Heart right ventricle (tissue), 16 donors: Measurements from ENCODE around the gene FANCC. TPM values are rescaled to one million over a fixed set of nuclear protein-coding genes. Genes with fewer than 3 reads are reported as not detected.

Source experiments
- ATAC-seq, 8 donors: fragments of 200-7000 bp; cut with Tn5 transposase; one replicate each; pipeline ENCODE4 v1.9.1; 2020; ENCODE audit warnings: mild to moderate bottlenecking in 8 of 8, moderate library complexity in 8 of 8, moderate number of reproducible peaks in 1 of 8
- DNase-seq, 2 donors: peaks; one replicate each; pipeline ENCODE4 v3.0.0-alpha.2; 2020
- H3K27ac ChIP-seq, 10 donors: fragments of 200-600 bp; sonication (generic) in 2 of 10; one replicate each; pipeline versions ENCODE4 v1.5.0 to v1.8.0; 2020 to 2022; ENCODE audit warnings: mild to moderate bottlenecking in 3 of 10
- H3K27me3 ChIP-seq, 7 donors: fragments of 200-600 bp; one replicate each; pipeline ENCODE4 v1.8.0; 2021 to 2022; ENCODE audit warnings: mild to moderate bottlenecking in 2 of 7
- H3K36me3 ChIP-seq, 9 donors: fragments of 200-600 bp; sonication (generic) in 1 of 9; one replicate each; pipeline versions ENCODE4 v1.5.0 to v1.8.0; 2020 to 2022; ENCODE audit warnings: mild to moderate bottlenecking in 2 of 9
- H3K4me1 ChIP-seq, 9 donors: fragments of 200-600 bp; sonication (generic) in 1 of 9; one replicate each; pipeline versions ENCODE4 v1.5.0 to v1.8.0; 2020 to 2022; ENCODE audit warnings: mild to moderate bottlenecking in 4 of 9
- H3K4me3 ChIP-seq, 10 donors: fragments of 200-600 bp; sonication (generic) in 2 of 10; one replicate each; pipeline versions ENCODE4 v1.5.0 to v1.8.0; 2020 to 2022; ENCODE audit warnings: mild to moderate bottlenecking in 7 of 10, moderate library complexity in 2 of 10
- H3K9me3 ChIP-seq, 11 donors: fragments of 200-600 bp in 10 of 11; sonication (generic) in 2 of 11; one replicate each; pipeline versions ENCODE4 v1.5.0 to v1.8.0; 2013 to 2022; ENCODE audit warnings: mild to moderate bottlenecking in 2 of 11, control low read depth in 1 of 11, moderate library complexity in 1 of 11
- CTCF ChIP-seq, 9 donors: fragments of 200-600 bp; sonication (generic) in 2 of 9; IDR thresholded peaks; one replicate each; pipeline versions ENCODE4 v1.5.0 to v1.8.0; 2021 to 2022; ENCODE audit warnings: antibody characterized with exemption in 9 of 9, mild to moderate bottlenecking in 5 of 9, moderate library complexity in 1 of 9
- WGBS, 2 donors: extraction: QIAGEN DNeasy Blood & Tissue Kit; methylation state at CpG; one replicate each; pipeline ENCODE4 v1.1.7; 2013; ENCODE audit warnings: inconsistent platforms in 1 of 2; 5-methylcytosine and 5-hydroxymethylcytosine counted together
- intact Hi-C, 10 donors: fragments of 100-400 bp; cut with DNase I; formaldehyde crosslinking; loops; one replicate each; pipeline versions ENCODE4 v1.11.1 to v1.14.2; 2022
- polyA plus RNA-seq, 2 donors: library from polyadenylated mRNA; stranded (reverse); fragments of 200-250 nt; gene quantifications; one replicate each; pipeline ENCODE4 v1.2.3, GENCODE V29; 2013
- total RNA-seq, 10 donors: library from RNA; stranded (reverse); fragmentation: NEBNext Ultra II Directional in 3 of 10; extraction: Animal tissue kit (Norgen Biotek cat#: 25700) in 3 of 10; gene quantifications; one replicate each; pipeline versions ENCODE4 v1.2.1 to v1.2.4, GENCODE V29; 2021 to 2023
- donor health status: Arrhythmogenic right ventricular cardiomyopathy.
- donor health status: ischemic (EF 13 %, LVEDD 7.1; RV severe dilation, severe dysfunction).
- donor health status: healthy with polysubstance abuse.
- donor health status: DM: no; HTN: yes; CAD: no.
- donor health status: DM: no; HTN: no; CAD: no.
- donor health status: ischemic (EF 25% LVEDD 6.9; RV normal size, moderate dysfunction).
- donor health status: ischemic (EF 25% LVEDD 5.7; RV mildly dilated, moderate dysfunction).
- donor health status: healthy.
- donor health status: DM: yes; HTN: yes; CAD: no.
- donor health status: Ischemic cardiomyopathy.
- donor health status: ischemic (EF 35%, LVEDD 5.7; RV mildly dilated, moderate dysfunction).
- donor health status: nonischemic (EF 11% LVEDD 7.7; RV severe dilation, severe dysfunction).
- donor health status: DM: yes; HTN: yes; CAD: no.
- donor health status: PGD.
- donor health status: ischemic (EF 29% LVEDD 5.4; RV normal size, mild dysfunction).
- donor health status: nonischemic (EF 23%, LVEDD 6.1; RV moderate dilation, normal function).

FANCC gene
- total and polyA plus RNA-seq, 12 donors, result 2.9 to 6.8 (median 4.3) TPM

GRCh38 chr9:95237336-95237735 lies 80.2 kb downstream of the FANCC start:
- Histone ChIP-seq H3K27ac (no peak overlapping the region), H3K36me3 (peaks cover 0 to 5% (median 0%) of the 10 kb centered on the region in 9 donors), H3K27me3 (no peaks in the 10 kb centered on the region), H3K4me3 (no peak overlapping the region), H3K9me3 (no peaks in the 10 kb centered on the region), H3K4me1 (no peaks in the 10 kb centered on the region)
- TF ChIP-seq CTCF (IDR thresholded peaks at IDR 0.05), result no peak
- DNase-seq (no peak), ATAC-seq (no peak)
- WGBS, 2 donors, result 94 to 96% methylated on average over 7 of the region's 7 CpGs
- intact Hi-C loops, result no loop called here

- DNase-seq (no peak), ATAC-seq (no peak)
- Histone ChIP-seq H3K4me1 (no peaks in the 10 kb centered on the region), H3K27me3 (no peaks in the 10 kb centered on the region), H3K27ac (no peak overlapping the region), H3K36me3 (no peaks in the 10 kb centered on the region), H3K9me3 (peaks cover 0 to 6% (median 0%) of the 10 kb centered on the region in 11 donors), H3K4me3 (no peak overlapping the region)
- intact Hi-C loops, result no loop called here
- TF ChIP-seq CTCF (IDR thresholded peaks at IDR 0.05), result no peak
- 96 to 97% methylated on average over 6 of the region's 6 CpGs for WGBS, 2 donors
Measured at GRCh38 chr9:95230046-95230445, 87.5 kb downstream of the FANCC start.

DNA sequence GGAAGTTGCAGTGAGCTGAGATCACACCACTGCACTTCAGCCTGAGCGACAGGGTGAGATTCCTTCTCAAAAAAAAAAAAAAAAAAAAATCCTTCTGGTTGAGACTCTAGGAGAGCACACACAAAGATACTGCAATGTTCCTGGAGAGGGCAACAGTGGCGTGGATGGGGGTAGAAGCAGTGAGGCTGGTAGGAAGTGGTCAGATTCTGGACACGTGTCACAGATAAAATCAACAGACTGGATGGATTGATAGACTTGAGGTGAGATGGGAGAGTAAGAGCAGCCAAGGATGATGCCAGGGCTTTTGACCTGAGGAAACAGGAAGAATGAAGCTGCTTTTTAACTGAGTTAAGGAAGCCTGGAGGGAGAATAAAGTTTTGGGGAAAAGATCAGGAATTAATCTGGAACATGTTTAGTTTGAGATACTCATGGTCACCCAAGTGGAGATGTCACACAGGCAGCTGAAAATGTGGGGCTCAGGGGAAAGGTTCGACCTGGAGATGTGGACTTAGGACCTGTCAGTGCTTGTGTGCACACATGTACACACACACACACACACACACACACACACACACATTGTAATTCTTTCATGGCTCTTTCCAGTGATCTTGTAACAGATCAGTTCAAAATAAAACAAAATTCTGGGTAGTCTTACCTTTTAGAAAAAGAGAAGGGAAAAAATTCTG lies 88.1 kb downstream of the FANCC start:
- Histone ChIP-seq H3K36me3 (no peaks in the 10 kb centered on the region), H3K4me1 (no peaks in the 10 kb centered on the region), H3K4me3 (no peak overlapping the region), H3K27me3 (no peaks in the 10 kb centered on the region), H3K9me3 (peaks cover 0 to 6% (median 0%) of the 10 kb centered on the region in 11 donors), H3K27ac (no peak overlapping the region)
- intact Hi-C loops, result no loop called here
- no peak for TF ChIP-seq CTCF (IDR thresholded peaks at IDR 0.05)
- no peak for DNase-seq
- 90 to 99% methylated on average over 4 of the region's 4 CpGs for WGBS, 2 donors
- ATAC-seq, result no peak

- DNase-seq (no peak), ATAC-seq (no peak)
- 85 to 89% methylated on average over 7 of the region's 7 CpGs for WGBS, 2 donors
- H3K36me3 ChIP-seq, result no peaks in the 10 kb centered on the region
- no peak for TF ChIP-seq CTCF (IDR thresholded peaks at IDR 0.05)
- H3K9me3 ChIP-seq, result peaks cover 0 to 6% (median 0%) of the 10 kb centered on the region in 11 donors
- H3K4me1 ChIP-seq, result no peaks in the 10 kb centered on the region
- intact Hi-C loops, result no loop called here
- H3K27ac ChIP-seq, result no peak overlapping the region
- no peak overlapping the region for H3K4me3 ChIP-seq
- no peaks in the 10 kb centered on the region for H3K27me3 ChIP-seq
Measured at GRCh38 chr9:95226921-95227320, 90.6 kb downstream of the FANCC start.
